Measurements from ENCODE around the gene ECHS1.

GRCh38 chr10:133400624-133401424 lies 27.7 kb upstream of the ECHS1 start:
- TF ChIP-seq, protein P1, sequence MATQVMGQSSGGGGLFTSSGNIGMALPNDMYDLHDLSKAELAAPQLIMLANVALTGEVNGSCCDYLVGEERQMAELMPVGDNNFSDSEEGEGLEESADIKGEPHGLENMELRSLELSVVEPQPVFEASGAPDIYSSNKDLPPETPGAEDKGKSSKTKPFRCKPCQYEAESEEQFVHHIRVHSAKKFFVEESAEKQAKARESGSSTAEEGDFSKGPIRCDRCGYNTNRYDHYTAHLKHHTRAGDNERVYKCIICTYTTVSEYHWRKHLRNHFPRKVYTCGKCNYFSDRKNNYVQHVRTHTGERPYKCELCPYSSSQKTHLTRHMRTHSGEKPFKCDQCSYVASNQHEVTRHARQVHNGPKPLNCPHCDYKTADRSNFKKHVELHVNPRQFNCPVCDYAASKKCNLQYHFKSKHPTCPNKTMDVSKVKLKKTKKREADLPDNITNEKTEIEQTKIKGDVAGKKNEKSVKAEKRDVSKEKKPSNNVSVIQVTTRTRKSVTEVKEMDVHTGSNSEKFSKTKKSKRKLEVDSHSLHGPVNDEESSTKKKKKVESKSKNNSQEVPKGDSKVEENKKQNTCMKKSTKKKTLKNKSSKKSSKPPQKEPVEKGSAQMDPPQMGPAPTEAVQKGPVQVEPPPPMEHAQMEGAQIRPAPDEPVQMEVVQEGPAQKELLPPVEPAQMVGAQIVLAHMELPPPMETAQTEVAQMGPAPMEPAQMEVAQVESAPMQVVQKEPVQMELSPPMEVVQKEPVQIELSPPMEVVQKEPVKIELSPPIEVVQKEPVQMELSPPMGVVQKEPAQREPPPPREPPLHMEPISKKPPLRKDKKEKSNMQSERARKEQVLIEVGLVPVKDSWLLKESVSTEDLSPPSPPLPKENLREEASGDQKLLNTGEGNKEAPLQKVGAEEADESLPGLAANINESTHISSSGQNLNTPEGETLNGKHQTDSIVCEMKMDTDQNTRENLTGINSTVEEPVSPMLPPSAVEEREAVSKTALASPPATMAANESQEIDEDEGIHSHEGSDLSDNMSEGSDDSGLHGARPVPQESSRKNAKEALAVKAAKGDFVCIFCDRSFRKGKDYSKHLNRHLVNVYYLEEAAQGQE (IDR thresholded peaks at IDR 0.05; ENCODE audit: borderline replicate concordance), result no peak
- TF ChIP-seq CTCF (IDR thresholded peaks at IDR 0.05; ENCODE audit: poor library complexity, severe bottlenecking) (no peak), EP300 (conservative IDR thresholded peaks at IDR 0.05; ENCODE audit: poor library complexity, severe bottlenecking) (no peak), POLR2AphosphoS5 (IDR thresholded peaks at IDR 0.05) (no peak), TAF1 (IDR thresholded peaks at IDR 0.05; ENCODE audit: low read depth) (no peak)

Measured in neural cell (in vitro differentiated cells).